ENCODE measurements around the gene ZNF831.
A peak's percentile ranks its signal among the peaks of the same experiment; 100 is the strongest.

Gene ZNF831

DNA sequence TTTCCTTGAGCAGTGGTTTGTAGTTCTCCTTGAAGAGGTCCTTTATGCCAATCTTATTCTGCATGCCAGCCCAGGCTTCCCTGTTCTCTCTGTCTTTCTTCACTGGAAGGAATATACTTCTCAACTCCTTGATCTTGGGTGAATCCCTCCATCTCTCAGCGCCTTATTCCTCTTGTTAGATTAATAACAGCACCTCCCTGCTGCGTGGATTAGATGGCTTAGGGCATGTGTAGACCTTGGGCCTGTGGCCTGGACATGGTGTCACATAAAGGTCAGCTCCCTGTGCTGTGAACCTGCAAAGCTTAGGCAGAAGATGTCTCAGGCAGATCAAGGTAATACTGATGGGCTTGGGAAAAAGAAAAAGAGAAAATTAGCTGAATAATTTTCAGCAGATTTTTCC lies 18.3 kb downstream of the ZNF831 start:
- Mint-ChIP-seq H3K9me3 (no peaks in the 10 kb centered on the region), H3K4me1 (peaks cover 91% of the 10 kb centered on the region), H3K36me3 (ENCODE audit: insufficient read depth) (peaks cover 15% of the 10 kb centered on the region), H3K27ac (ENCODE audit: low read depth) (peak overlapping the region; percentile 84), H3K4me3 (peak overlapping the region; percentile 70), H3K27me3 (no peaks in the 10 kb centered on the region)
- ATAC-seq (replicated peaks; ENCODE audit: extremely low read depth, poor library complexity, severe bottlenecking) (no peak), DNase-seq (ENCODE audit: low spot score in 2 of 2) (no peak)

DNA sequence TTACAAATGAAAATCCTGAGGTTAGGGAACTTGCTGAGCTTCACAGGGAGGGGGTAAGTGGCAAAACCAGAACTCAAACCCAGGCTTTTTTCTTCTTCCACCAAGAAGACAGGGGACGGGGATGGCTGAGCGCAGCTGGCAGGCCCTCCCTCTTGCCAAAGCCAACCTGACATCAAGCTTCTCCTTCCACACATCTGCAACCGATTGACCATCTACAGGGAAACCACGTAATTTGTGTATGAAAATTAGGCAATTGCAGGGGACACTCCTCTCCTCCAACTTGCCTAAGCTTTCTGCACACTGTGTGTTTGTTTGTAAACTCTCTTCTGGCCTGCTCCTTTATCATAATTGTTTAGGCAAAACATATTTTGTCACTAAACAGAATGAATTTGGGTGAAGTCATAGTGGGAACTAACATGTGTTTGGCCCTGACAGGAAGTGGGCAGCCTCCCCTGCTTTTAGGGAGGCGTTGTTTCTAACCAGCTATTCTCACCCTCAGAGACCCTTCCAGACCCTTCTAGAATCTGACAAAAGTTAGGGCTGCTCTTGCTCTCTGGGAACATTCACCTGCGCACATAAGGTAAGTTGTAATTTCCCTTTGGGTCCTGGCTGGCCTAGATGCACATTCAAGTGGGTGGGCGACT lies 18.9 kb downstream of the ZNF831 start:
- no peaks in the 10 kb centered on the region for H3K9me3 Mint-ChIP-seq
- peak overlapping the region; percentile 84 for H3K27ac Mint-ChIP-seq (ENCODE audit: low read depth)
- ATAC-seq (replicated peaks; ENCODE audit: extremely low read depth, poor library complexity, severe bottlenecking) (no peak), DNase-seq (ENCODE audit: low spot score in 2 of 2) (no peak)
- peaks cover 12% of the 10 kb centered on the region for H3K36me3 Mint-ChIP-seq (ENCODE audit: insufficient read depth)
- peak overlapping the region; percentile 70 for H3K4me3 Mint-ChIP-seq
- no peaks in the 10 kb centered on the region for H3K27me3 Mint-ChIP-seq
- H3K4me1 Mint-ChIP-seq = peaks cover 91% of the 10 kb centered on the region

DNA sequence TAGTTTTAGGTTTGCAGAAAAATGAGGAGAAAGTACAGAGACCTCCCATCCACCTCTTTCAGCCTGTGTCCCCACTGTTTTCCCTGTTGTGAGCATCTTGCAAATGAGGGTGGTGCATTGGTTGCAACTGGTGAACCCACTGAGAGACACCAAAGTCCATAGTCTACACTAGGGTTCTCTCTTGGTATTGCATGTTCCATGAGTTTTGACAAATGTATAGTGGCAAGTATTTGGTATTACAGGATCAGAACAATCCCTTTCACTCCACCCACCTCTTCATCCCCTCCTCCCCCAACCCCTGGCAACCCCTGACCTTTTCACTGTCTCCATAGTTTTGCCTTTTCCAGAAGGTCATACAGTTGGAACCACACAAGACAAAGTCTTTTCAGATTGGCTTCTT lies 20.1 kb downstream of the ZNF831 start:
- peaks cover 84% of the 10 kb centered on the region for H3K4me1 Mint-ChIP-seq
- DNase-seq (ENCODE audit: low spot score in 2 of 2) (no peak), ATAC-seq (replicated peaks; ENCODE audit: extremely low read depth, poor library complexity, severe bottlenecking) (peak; percentile 75)
- H3K9me3 Mint-ChIP-seq = no peaks in the 10 kb centered on the region
- peak overlapping the region; percentile 53 for H3K4me3 Mint-ChIP-seq
- peak overlapping the region; percentile 16 for H3K27ac Mint-ChIP-seq (ENCODE audit: low read depth)
- H3K36me3 Mint-ChIP-seq (ENCODE audit: insufficient read depth) = peaks cover 11% of the 10 kb centered on the region
- no peaks in the 10 kb centered on the region for H3K27me3 Mint-ChIP-seq

DNA sequence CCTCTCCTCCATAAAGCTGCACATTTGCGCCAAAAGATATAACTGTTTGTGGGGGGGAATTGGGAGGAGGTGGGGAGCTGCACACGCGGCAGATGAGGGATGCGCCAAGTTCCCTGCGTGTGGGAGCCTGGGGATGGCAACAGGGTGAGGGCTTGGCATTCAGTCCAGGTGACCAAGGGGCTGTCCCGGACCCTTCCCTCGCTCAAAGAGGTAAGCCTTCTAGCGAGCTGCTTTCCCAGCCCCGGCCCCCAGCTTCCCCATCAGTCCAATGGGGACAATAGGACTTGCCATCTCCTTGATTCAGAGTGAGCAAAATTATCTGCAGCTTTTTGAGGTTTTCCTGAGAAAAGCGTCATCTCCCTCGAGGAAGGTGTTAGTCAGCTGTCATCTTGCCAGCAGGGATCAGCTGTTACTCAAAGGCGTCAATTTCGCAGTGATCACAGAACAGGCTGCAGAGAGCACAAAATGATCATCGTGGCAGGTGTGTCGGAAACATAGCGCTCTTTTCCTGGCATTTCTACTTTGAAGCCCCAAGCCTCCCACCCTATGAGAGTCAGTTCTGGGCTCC lies 21.3 kb downstream of the ZNF831 start:
- H3K9me3 Mint-ChIP-seq = no peaks in the 10 kb centered on the region
- peaks cover 72% of the 10 kb centered on the region for H3K4me1 Mint-ChIP-seq
- peak overlapping the region; percentile 53 for H3K4me3 Mint-ChIP-seq
- H3K27me3 Mint-ChIP-seq = no peaks in the 10 kb centered on the region
- H3K36me3 Mint-ChIP-seq (ENCODE audit: insufficient read depth) = peaks cover 11% of the 10 kb centered on the region
- DNase-seq (ENCODE audit: low spot score in 2 of 2) (no peak), ATAC-seq (replicated peaks; ENCODE audit: extremely low read depth, poor library complexity, severe bottlenecking) (no peak)
- H3K27ac Mint-ChIP-seq (ENCODE audit: low read depth) = peak overlapping the region; percentile 16

DNA sequence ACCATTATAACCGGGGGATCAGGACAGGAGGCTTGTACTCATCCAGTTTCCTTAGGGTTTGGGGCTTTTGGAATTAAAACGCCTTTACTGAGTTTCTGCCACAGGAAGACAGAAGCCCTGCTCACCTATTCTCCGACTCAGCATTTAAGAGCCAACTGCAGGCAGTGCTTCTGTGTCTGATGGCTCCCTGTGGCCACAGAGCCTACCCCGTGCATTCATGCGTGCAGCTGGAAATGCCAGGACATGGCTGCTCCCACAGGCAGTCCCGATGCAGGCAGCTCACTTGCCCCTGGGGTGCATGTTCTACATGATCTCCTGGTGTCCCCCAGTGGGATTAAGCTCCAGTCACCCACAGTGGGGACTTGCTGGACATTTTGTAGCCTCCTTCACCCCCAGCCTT lies 22.2 kb downstream of the ZNF831 start:
- H3K36me3 Mint-ChIP-seq (ENCODE audit: insufficient read depth) = peaks cover 8% of the 10 kb centered on the region
- DNase-seq (ENCODE audit: low spot score in 2 of 2) (no peak), ATAC-seq (replicated peaks; ENCODE audit: extremely low read depth, poor library complexity, severe bottlenecking) (no peak)
- peaks cover 70% of the 10 kb centered on the region for H3K4me1 Mint-ChIP-seq
- H3K27me3 Mint-ChIP-seq = no peaks in the 10 kb centered on the region
- H3K27ac Mint-ChIP-seq (ENCODE audit: low read depth) = peak overlapping the region; percentile 16
- peak overlapping the region; percentile 53 for H3K4me3 Mint-ChIP-seq
- H3K9me3 Mint-ChIP-seq = no peaks in the 10 kb centered on the region

DNA sequence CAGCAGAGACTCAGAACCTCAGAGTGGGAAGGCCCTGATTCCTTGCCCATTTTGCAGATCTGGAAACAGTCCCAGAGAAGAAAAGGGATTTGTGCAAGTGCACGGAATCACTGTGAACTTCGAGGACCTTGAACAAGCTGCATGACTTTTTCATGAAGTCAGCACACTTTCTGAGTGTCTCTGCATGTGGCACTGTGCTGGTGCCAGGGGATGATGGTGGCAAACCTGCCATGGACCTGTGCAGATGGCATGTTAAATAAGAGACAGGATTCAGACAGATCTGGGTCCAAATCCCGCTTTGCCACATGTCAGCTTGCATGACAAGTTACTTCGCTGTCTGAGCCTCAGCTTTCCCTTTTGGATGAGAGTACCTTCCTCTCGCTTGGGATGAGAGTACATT lies 26.8 kb downstream of the ZNF831 start:
- peaks cover 5% of the 10 kb centered on the region for H3K36me3 Mint-ChIP-seq (ENCODE audit: insufficient read depth)
- no peaks in the 10 kb centered on the region for H3K9me3 Mint-ChIP-seq
- peaks cover 31% of the 10 kb centered on the region for H3K4me1 Mint-ChIP-seq
- no peak overlapping the region for H3K4me3 Mint-ChIP-seq
- DNase-seq (ENCODE audit: low spot score in 2 of 2) (no peak), ATAC-seq (replicated peaks; ENCODE audit: extremely low read depth, poor library complexity, severe bottlenecking) (no peak)
- H3K27ac Mint-ChIP-seq (ENCODE audit: low read depth) = no peak overlapping the region
- H3K27me3 Mint-ChIP-seq = no peaks in the 10 kb centered on the region

DNA sequence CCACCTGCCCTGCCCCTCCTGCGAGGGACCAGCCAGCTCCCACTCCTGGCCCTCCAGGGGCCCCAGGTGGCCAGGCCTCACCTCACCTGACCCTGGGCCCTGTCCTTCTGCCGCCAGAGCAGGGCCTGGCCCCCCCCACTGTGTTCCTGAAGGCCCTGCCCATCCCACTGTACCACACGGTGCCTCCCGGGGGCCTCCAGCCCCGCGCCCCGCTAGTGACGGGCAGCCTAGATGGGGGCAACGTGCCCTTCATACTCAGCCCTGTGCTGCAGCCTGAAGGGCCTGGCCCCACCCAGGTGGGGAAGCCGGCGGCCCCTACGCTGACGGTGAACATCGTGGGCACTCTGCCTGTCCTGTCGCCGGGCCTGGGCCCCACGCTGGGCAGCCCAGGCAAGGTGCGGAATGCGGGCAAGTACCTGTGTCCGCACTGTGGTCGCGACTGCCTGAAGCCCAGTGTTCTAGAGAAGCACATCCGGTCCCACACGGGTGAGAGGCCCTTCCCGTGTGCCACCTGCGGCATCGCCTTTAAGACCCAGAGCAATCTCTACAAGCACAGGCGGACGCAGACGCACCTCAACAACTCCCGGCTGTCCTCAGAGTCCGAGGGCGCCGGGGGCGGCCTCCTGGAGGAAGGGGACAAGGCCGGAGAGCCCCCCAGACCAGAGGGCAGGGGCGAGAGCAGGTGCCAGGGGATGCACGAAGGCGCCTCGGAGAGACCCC lies 27.6 kb downstream of the ZNF831 start:
- Mint-ChIP-seq H3K27ac (ENCODE audit: low read depth) (no peak overlapping the region), H3K27me3 (no peaks in the 10 kb centered on the region), H3K4me1 (peaks cover 25% of the 10 kb centered on the region), H3K9me3 (no peaks in the 10 kb centered on the region), H3K4me3 (no peak overlapping the region), H3K36me3 (ENCODE audit: insufficient read depth) (peaks cover 6% of the 10 kb centered on the region)
- DNase-seq (ENCODE audit: low spot score in 2 of 2) (no peak), ATAC-seq (replicated peaks; ENCODE audit: extremely low read depth, poor library complexity, severe bottlenecking) (no peak)

DNA sequence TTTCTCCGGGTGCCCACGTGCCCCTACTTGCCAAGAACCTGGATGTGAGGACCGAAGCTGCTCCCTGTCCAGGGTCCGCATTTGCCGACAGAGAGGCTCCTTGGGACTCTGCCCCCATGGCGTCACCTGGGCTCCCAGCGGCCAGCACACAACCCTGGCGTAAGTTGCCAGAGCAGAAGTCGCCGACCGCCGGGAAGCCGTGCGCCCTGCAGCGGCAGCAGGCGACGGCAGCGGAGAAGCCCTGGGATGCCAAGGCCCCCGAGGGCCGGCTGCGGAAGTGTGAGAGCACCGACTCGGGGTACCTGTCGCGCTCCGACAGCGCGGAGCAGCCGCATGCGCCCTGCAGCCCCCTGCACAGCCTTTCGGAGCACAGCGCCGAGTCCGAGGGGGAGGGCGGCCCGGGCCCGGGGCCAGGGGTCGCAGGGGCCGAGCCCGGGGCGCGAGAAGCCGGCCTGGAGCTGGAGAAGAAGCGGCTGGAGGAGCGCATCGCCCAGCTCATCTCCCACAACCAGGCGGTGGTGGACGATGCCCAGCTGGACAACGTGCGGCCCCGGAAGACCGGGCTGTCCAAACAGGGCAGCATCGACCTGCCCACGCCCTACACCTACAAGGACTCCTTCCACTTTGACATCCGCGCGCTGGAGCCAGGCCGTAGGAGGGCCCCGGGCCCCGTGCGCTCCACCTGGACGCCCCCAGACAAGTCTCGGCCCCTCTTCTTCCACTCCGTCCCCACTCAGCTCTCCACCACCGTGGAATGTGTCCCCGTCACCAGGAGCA lies 28.3 kb downstream of the ZNF831 start:
- H3K4me3 Mint-ChIP-seq = no peak overlapping the region
- no peak overlapping the region for H3K27ac Mint-ChIP-seq (ENCODE audit: low read depth)
- H3K4me1 Mint-ChIP-seq = peaks cover 24% of the 10 kb centered on the region
- H3K9me3 Mint-ChIP-seq = no peaks in the 10 kb centered on the region
- H3K27me3 Mint-ChIP-seq = no peaks in the 10 kb centered on the region
- DNase-seq (ENCODE audit: low spot score in 2 of 2) (no peak), ATAC-seq (replicated peaks; ENCODE audit: extremely low read depth, poor library complexity, severe bottlenecking) (no peak)
- H3K36me3 Mint-ChIP-seq (ENCODE audit: insufficient read depth) = peaks cover 9% of the 10 kb centered on the region

DNA sequence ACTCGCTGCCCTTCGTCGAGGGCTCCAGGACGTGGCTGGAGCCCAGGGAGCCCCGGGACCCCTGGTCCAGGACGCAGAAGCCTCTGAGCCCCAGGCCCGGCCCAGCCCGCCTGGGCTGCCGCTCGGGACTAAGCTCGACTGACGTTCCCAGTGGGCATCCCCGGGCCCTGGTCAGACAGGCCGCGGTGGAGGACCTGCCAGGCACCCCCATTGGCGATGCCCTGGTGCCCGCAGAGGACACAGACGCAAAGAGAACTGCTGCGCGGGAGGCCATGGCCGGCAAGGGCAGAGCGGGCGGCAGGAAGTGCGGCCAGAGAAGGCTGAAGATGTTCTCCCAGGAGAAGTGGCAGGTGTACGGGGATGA lies 28.9 kb downstream of the ZNF831 start:
- Mint-ChIP-seq H3K4me3 (no peak overlapping the region), H3K4me1 (peaks cover 19% of the 10 kb centered on the region), H3K36me3 (ENCODE audit: insufficient read depth) (peaks cover 15% of the 10 kb centered on the region), H3K27ac (ENCODE audit: low read depth) (peak overlapping the region; percentile 38), H3K27me3 (no peaks in the 10 kb centered on the region), H3K9me3 (no peaks in the 10 kb centered on the region)
- DNase-seq (ENCODE audit: low spot score in 2 of 2) (no peak), ATAC-seq (replicated peaks; ENCODE audit: extremely low read depth, poor library complexity, severe bottlenecking) (no peak)

DNA sequence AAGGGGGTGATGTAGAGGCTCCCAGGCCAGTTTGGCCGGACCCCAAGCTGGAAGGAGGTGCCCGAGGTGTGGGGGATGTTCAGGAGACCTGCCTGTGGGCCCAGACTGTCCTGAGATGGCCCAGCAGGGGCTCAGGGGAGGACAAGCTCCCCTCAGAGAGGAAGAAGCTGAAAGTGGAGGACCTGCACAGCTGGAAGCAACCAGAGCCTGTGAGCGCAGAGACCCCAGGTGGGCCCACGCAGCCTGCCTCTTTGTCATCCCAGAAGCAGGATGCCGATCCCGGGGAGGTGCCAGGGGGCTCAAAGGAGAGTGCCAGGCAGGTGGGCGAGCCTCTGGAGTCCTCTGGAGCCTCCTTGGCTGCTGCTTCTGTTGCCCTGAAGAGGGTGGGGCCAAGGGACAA lies 29.7 kb downstream of the ZNF831 start:
- no peaks in the 10 kb centered on the region for H3K27me3 Mint-ChIP-seq
- H3K9me3 Mint-ChIP-seq = no peaks in the 10 kb centered on the region
- no peak overlapping the region for H3K4me3 Mint-ChIP-seq
- peaks cover 14% of the 10 kb centered on the region for H3K4me1 Mint-ChIP-seq
- DNase-seq (ENCODE audit: low spot score in 2 of 2) (no peak), ATAC-seq (replicated peaks; ENCODE audit: extremely low read depth, poor library complexity, severe bottlenecking) (no peak)
- H3K36me3 Mint-ChIP-seq (ENCODE audit: insufficient read depth) = peaks cover 20% of the 10 kb centered on the region
- no peak overlapping the region for H3K27ac Mint-ChIP-seq (ENCODE audit: low read depth)

DNA sequence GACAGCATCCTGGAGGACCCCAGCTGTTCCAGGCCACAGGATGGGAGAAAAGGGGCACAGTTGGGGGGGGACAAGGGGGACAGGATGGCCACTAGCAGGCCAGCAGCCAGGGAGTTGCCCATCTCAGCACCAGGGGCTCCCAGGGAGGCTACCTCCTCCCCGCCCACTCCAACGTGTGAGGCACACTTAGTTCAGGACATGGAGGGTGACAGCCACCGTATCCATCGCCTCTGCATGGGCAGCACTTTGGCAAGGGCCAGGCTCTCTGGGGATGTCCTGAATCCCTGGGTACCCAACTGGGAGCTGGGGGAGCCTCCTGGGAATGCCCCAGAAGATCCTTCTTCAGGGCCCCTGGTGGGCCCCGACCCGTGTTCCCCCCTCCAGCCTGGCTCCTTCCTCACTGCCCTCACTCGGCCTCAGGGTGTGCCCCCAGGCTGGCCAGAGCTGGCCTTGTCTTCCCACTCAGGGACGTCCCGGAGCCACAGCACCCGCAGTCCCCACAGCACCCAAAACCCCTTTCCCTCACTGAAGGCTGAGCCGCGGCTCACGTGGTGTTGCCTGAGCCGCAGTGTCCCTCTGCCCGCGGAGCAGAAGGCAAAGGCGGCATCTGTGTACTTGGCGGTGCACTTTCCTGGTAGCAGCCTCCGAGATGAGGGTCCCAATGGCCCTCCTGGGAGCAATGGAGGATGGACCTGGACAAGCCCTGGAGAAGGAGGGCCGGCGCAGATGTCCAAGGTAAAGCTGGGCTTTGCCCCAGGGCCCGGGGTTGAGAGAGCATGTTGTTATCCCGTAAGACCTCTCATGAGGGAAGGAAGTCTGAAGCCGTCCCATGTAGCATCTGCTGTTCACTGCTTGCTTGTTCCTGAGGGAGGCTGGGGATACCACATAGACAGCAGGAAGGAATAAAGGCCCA lies 30.7 kb downstream of the ZNF831 start:
- peaks cover 23% of the 10 kb centered on the region for H3K36me3 Mint-ChIP-seq (ENCODE audit: insufficient read depth)

More for the DNA sequence above, 30.7 kb downstream of the ZNF831 start:
- Mint-ChIP-seq H3K4me1 (peaks cover 14% of the 10 kb centered on the region), H3K9me3 (peaks cover 5% of the 10 kb centered on the region), H3K27ac (ENCODE audit: low read depth) (peak overlapping the region; percentile 29), H3K27me3 (no peaks in the 10 kb centered on the region), H3K4me3 (no peak overlapping the region)
- DNase-seq (ENCODE audit: low spot score in 2 of 2) = no peak
- no peak for ATAC-seq (replicated peaks; ENCODE audit: extremely low read depth, poor library complexity, severe bottlenecking)
